Fibroblast of the aortic adventitia (primary cell): Measurements from ENCODE around the gene NIT2. TPM values are rescaled to one million over a fixed set of nuclear protein-coding genes. Genes with fewer than 3 reads are reported as not detected.
"Not testable (repeated sequence)": the region's sequence is repeated elsewhere in the genome, so short reads cannot be mapped to it uniquely, and the experiment has no call there.

ENCODE experiments used
- DNase-seq: peaks from one replicate; pipeline ENCODE4 v3.0.0-alpha.2; 2010; ENCODE audit warnings: low read depth
- H3K4me3 ChIP-seq: 2 replicates; pipeline ENCODE4 v1.5.1; 2011; ENCODE audit warnings: low read depth, mild to moderate bottlenecking, control low read depth, low read length, moderate library complexity
- total RNA-seq: library from RNA; depleted of rRNA; stranded (reverse); fragments of >200 nt; gene quantifications from 2 replicates; pipeline ENCODE4 v1.2.3, GENCODE V29; 2012; ENCODE audit warnings: low replicate concordance
- TF ChIP-seq, protein P1 (sequence below): IDR thresholded peaks from 2 replicates; pipeline ENCODE4 v1.5.1; 2011; ENCODE audit warnings: mild to moderate bottlenecking, low read length, control low read depth, inconsistent platforms; ENCODE audit not compliant: insufficient read depth

The NIT2 gene
- total RNA-seq, 1 donor = 27.7 TPM

DNA sequence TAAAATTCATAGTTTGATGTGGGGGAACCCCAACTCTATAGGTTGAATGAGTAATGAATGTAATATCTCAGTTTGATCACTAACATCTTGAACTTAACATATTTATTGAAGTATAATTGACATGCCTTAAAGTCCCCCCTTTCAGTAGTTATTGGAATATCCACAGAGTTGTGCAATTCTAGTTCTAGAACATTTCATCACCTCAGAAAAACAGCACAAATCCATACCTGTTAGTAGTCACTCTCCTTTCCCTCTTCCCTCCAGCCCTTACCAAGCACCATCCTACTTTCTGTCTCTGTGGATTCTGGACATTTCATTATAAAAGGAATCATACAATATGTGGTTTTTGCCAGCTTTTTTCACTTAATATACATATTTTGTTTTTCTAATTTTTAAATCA, 8.7 kb upstream of the NIT2 start:
- TF ChIP-seq, protein P1, sequence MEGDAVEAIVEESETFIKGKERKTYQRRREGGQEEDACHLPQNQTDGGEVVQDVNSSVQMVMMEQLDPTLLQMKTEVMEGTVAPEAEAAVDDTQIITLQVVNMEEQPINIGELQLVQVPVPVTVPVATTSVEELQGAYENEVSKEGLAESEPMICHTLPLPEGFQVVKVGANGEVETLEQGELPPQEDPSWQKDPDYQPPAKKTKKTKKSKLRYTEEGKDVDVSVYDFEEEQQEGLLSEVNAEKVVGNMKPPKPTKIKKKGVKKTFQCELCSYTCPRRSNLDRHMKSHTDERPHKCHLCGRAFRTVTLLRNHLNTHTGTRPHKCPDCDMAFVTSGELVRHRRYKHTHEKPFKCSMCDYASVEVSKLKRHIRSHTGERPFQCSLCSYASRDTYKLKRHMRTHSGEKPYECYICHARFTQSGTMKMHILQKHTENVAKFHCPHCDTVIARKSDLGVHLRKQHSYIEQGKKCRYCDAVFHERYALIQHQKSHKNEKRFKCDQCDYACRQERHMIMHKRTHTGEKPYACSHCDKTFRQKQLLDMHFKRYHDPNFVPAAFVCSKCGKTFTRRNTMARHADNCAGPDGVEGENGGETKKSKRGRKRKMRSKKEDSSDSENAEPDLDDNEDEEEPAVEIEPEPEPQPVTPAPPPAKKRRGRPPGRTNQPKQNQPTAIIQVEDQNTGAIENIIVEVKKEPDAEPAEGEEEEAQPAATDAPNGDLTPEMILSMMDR = no peak
- no peak overlapping the region for H3K4me3 ChIP-seq
- DNase-seq = no peak

DNA sequence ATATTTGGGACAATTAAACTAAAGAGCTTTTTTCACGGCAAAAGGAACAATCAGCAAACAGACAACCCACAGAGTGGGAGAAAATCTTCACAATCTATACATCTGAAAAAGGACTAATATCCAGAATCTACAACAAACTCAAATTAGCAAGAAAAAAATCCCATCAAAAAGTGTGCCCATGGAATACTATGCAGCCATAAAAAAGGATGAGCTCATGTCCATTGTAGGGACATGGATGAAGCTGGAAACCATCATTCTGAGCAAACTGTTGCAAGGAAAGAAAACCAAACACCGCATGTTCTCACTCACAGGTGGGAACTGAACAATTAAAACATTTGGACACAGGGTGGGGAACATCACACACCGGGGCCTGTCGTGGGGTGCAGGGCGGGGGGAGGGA, 7.2 kb upstream of the NIT2 start:
- not testable (repeated sequence) for DNase-seq

GRCh38 chr3:100329800-100330489, 4.6 kb upstream of the NIT2 start:
- no peak for DNase-seq
- H3K4me3 ChIP-seq = no peak overlapping the region
- TF ChIP-seq, protein P1 = no peak

More for the DNA sequence above, 7.2 kb upstream of the NIT2 start:
- H3K4me3 ChIP-seq = not testable (repeated sequence)

- TF ChIP-seq, protein P1 = no peak
- DNase-seq = no peak
- H3K4me3 ChIP-seq = no peak overlapping the region
Observed at GRCh38 chr3:100330651-100331050, 3.9 kb upstream of the NIT2 start.

DNA sequence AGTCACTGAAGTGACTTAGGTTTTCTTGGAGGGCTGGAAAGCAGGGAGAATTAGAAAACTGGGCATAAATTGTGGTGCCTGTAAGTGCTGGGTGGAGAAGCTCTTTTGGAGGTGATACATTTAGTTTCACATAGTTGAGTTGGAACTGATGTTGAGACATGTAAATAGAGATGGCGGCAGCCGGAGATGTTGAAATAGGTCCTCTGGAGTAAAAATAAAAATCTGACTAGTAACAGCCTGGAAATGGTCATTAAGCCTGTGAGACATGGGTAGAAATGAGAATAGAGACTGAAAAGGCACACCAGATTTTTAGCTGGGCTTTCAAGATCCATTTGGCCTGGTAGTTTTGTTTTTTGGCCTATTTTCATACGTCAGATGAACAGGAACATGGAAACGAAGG, 2.9 kb upstream of the NIT2 start:
- TF ChIP-seq, protein P1 = no peak
- DNase-seq = no peak

GRCh38 chr3:100333051-100333450, 1.5 kb upstream of the NIT2 start:
- no peak for DNase-seq
- TF ChIP-seq, protein P1 = no peak
- H3K4me3 ChIP-seq = no peak overlapping the region

More for the DNA sequence above, 2.9 kb upstream of the NIT2 start:
- H3K4me3 ChIP-seq = no peak overlapping the region

- TF ChIP-seq, protein P1 = no peak
- H3K4me3 ChIP-seq = peak overlapping the region; percentile 71
- no peak for DNase-seq
Observed at GRCh38 chr3:100333970-100334487, 528 bp upstream of the NIT2 start.
